HUES64 (cell line): ENCODE measurements around the gene VCAM1. TPM values are rescaled to one million over a fixed set of nuclear protein-coding genes. Genes with fewer than 3 reads are reported as not detected.

Source experiments
- H3K27ac ChIP-seq: 2 replicates; pipeline ENCODE4 v1.7.0; 2013; ENCODE audit warnings: low read depth, low read length, inconsistent platforms
- H3K27me3 ChIP-seq: 2 replicates; pipeline ENCODE4 v1.6.1; 2013; ENCODE audit warnings: mild to moderate bottlenecking, low read length; ENCODE audit not compliant: insufficient read depth
- H3K36me3 ChIP-seq: 2 replicates; pipeline ENCODE4 v1.6.1; 2013; ENCODE audit warnings: mild to moderate bottlenecking, low read length; ENCODE audit not compliant: insufficient read depth
- H3K4me1 ChIP-seq: 2 replicates; pipeline ENCODE4 v1.6.1; 2013; ENCODE audit warnings: mild to moderate bottlenecking, low read length, moderate library complexity; ENCODE audit not compliant: insufficient read depth
- H3K4me3 ChIP-seq: 2 replicates; pipeline ENCODE4 v1.5.1; 2013; ENCODE audit warnings: mild to moderate bottlenecking, low read length, moderate library complexity
- H3K9ac ChIP-seq: 2 replicates; pipeline ENCODE4 v1.6.1; 2013; ENCODE audit warnings: mild to moderate bottlenecking, low read depth, low read length
- H3K9me3 ChIP-seq: 2 replicates; pipeline ENCODE4 v1.6.1; 2013; ENCODE audit warnings: low read depth, low read length; ENCODE audit not compliant: insufficient read depth
- WGBS: fragments of 150-250, 120-280 bp; methylation state at CpG from one replicate; pipeline ENCODE4 v1.1.7; 2013; ENCODE audit warnings: missing lambda C conversion rate; 5-methylcytosine and 5-hydroxymethylcytosine counted together
- polyA plus RNA-seq, 2 experiments: library from polyadenylated mRNA; stranded (reverse); fragments of 50-300 nt; gene quantifications; one replicate each; pipeline ENCODE4 v1.2.3, GENCODE V29; 2013

Gene VCAM1, protein sequence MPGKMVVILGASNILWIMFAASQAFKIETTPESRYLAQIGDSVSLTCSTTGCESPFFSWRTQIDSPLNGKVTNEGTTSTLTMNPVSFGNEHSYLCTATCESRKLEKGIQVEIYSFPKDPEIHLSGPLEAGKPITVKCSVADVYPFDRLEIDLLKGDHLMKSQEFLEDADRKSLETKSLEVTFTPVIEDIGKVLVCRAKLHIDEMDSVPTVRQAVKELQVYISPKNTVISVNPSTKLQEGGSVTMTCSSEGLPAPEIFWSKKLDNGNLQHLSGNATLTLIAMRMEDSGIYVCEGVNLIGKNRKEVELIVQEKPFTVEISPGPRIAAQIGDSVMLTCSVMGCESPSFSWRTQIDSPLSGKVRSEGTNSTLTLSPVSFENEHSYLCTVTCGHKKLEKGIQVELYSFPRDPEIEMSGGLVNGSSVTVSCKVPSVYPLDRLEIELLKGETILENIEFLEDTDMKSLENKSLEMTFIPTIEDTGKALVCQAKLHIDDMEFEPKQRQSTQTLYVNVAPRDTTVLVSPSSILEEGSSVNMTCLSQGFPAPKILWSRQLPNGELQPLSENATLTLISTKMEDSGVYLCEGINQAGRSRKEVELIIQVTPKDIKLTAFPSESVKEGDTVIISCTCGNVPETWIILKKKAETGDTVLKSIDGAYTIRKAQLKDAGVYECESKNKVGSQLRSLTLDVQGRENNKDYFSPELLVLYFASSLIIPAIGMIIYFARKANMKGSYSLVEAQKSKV
- polyA plus RNA-seq (2013, experiment 1 of 2): 0.85 TPM
- polyA plus RNA-seq (2013, experiment 2 of 2): 0.89 TPM

DNA sequence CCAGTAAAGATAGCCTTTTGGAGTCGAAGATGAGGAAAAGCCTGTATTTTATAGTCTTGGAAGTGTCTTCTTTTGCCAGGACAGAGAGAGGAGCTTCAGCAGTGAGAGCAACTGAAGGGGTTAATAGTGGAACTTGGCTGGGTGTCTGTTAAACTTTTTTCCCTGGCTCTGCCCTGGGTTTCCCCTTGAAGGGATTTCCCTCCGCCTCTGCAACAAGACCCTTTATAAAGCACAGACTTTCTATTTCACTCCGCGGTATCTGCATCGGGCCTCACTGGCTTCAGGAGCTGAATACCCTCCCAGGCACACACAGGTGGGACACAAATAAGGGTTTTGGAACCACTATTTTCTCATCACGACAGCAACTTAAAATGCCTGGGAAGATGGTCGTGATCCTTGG lies at the start of gene VCAM1:
VCAM1 (plus strand) TSS at position 253 of the 400 bp plus-strand sequence; CDS start at position 372, 119 bp downstream.
- WGBS: 28% methylated on average over 7 of the region's 7 CpGs

DNA sequence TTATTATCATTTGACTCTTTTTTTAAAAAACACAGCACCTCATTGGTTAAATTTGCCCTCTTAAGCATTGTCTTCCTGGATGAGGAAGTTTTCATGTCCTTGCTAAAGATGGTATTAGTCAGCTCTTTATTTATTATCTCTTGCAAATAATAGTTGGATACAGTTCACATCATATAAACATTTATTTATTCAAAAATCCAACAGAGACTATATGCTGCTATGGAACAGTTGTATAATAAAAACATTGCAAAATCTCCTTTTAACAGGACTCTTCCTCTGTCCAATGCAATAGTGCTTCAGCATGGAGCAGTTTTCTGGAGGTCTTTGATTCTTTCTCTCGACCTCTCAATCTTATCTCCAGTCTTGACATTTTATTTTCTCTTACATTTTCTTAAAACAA lies 49.5 kb upstream of the VCAM1 start:
- Histone ChIP-seq H3K4me3 (no peak overlapping the region), H3K9me3 (peaks cover 10% of the 10 kb centered on the region; the same call in 1 of the 2 replicates), H3K4me1 (no peaks in the 10 kb centered on the region), H3K36me3 (no peaks in the 10 kb centered on the region), H3K27me3 (no peaks in the 10 kb centered on the region), H3K9ac (no peak overlapping the region), H3K27ac (no peak overlapping the region)
- 88% methylated on average over 1 of the region's 1 CpG for WGBS

More for the DNA sequence above, at the start of gene VCAM1:
- Histone ChIP-seq H3K36me3 (no peaks in the 10 kb centered on the region), H3K4me3 (no peak within 1 kb of the TSS; the same call in 1 of the 2 replicates), H3K27ac (no peak within 1 kb of the TSS), H3K27me3 (no peaks in the 10 kb centered on the region), H3K9me3 (no peaks in the 10 kb centered on the region), H3K4me1 (peaks cover 6% of the 10 kb centered on the region; the same call in 1 of the 2 replicates), H3K9ac (peak within 1 kb of the TSS; percentile 33; the same call in 1 of the 2 replicates)

DNA sequence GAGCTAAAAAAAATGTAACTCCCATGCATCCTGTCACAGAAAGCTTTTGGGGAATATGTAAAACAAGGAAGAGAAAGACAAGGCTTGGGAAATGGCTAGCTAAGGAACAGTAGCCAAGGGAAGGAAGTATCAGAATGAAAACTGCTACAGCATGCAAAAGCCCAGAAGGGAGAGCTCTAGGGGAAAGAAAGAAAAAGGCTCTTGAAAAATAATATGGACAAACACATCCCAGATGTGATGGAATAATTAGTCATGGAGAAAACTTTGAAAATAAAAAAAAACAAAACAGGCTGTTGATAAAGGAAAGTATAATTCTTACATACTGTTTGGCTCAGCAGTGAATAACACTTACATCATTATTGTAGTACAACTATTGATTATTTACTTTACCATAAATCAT lies 47.9 kb upstream of the VCAM1 start:
- Histone ChIP-seq H3K9ac (no peak overlapping the region), H3K27me3 (no peaks in the 10 kb centered on the region), H3K36me3 (no peaks in the 10 kb centered on the region), H3K4me3 (no peak overlapping the region), H3K4me1 (no peaks in the 10 kb centered on the region), H3K27ac (no peak overlapping the region), H3K9me3 (peaks cover 10% of the 10 kb centered on the region; the same call in 1 of the 2 replicates)

DNA sequence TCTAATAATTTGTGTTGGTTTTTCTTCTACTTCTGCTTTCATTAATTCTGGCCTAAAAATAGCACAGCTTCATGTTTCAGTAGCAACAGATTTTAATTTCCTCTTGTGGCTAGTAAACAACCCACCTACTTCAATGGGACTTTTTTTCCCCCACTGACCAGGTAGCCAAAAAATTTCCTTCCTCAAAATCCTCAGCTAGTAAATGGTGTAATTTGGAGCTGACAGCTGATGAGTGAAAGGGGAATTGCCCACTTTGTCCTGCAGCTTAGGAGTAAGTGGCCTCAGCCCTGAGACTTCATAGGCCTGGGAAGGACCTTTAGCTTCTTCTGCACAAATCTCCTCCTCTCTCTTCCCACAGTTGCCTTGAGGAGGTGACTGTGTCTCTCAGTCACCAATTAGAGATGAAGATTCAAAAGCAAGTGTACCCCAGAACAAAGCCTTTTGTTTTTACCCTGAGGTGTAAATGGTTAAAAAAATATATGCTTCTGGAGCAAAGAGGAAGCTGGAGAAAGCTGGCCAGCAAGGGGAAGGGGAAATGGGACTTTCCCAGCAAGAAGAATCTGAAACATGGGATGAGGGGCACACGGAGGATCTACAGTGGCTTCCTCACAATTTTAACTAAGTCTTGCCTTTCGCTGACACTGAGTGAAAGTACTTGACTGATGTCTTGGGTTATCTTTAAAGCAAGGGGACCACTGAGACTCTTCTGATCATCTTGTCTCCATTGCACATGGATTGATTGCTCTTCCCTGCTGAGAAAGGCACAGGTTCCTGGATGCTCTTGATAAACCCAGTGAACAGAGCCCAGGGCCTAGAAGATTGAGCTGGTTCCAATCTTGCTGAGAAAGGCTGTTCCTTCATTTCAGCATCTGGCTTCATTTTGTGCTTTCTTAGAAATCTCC lies 35.8 kb upstream of the VCAM1 start:
- Histone ChIP-seq H3K27me3 (no peaks in the 10 kb centered on the region), H3K9ac (no peak overlapping the region), H3K4me1 (no peaks in the 10 kb centered on the region), H3K27ac (no peak overlapping the region), H3K9me3 (no peaks in the 10 kb centered on the region; the same call in 1 of the 2 replicates), H3K36me3 (no peaks in the 10 kb centered on the region), H3K4me3 (no peak overlapping the region)
- 96% methylated on average over 2 of the region's 2 CpGs for WGBS

DNA sequence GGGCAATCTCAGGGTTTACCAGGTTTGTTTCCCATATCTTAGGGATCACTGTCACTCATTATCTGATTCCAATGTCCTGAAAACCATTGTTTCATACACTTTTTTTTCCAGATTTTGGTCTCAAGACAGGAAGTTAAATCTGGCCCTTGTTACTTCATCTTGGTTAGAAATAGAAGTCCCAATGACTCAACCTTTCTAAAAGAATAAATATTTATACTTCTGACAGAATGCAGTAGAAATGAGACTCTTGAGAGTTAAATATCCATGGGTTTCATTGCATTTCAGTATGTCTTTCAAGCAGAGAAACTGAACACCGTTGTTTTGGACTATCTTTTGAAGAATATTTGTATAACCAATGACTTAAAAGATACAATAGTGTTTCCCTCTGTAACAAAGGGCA lies 19.8 kb upstream of the VCAM1 start:
- Histone ChIP-seq H3K9me3 (no peaks in the 10 kb centered on the region), H3K4me1 (no peaks in the 10 kb centered on the region), H3K4me3 (no peak overlapping the region), H3K36me3 (no peaks in the 10 kb centered on the region), H3K9ac (no peak overlapping the region), H3K27ac (no peak overlapping the region), H3K27me3 (no peaks in the 10 kb centered on the region)
- WGBS: 100% methylated on average over 1 of the region's 1 CpG

DNA sequence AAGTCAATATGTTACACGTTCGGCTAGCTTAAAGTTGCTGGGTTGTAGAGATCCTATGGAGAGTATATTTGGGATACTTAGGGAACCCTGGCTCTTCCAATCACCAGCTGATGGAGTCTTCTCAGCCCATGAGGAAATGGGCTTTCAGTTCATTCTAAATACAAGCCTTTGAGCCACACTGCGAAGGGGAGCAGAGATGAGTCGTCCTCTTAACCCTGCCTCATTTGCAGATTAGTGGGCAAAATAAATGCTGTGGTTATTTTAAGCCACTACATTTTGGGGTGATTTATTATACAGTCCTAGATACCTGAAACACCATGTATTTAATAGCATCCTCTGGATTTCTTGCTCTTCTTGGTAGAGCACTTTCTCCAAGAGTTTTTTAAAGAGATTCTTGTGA lies 19.0 kb upstream of the VCAM1 start:
- H3K27ac ChIP-seq: no peak overlapping the region
- WGBS: 91% methylated on average over 4 of the region's 4 CpGs

DNA sequence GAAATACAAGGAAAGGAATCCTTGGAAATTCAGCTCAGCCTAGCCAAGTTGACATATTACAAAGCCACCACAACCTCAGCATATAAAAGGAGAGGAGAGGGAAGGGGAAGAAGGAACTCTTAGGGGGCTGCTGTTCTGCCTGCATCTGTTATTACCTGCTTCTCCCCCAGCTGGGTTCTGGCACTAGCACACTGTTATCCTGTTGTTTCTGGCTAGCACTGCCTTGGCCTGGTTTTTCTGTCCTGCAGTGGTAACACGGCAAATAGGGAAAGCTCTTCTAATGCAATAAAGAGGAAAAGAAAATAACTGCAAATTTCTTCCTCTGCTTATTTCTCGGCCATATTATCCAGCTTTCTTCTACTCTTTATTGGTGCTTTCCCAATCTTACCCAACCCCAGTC lies 16.5 kb upstream of the VCAM1 start:
- no peak overlapping the region for H3K27ac ChIP-seq
- WGBS: 88% methylated on average over 2 of the region's 2 CpGs
- H3K27me3 ChIP-seq: no peaks in the 10 kb centered on the region
- no peak overlapping the region for H3K9ac ChIP-seq
- no peaks in the 10 kb centered on the region for H3K9me3 ChIP-seq
- no peaks in the 10 kb centered on the region for H3K4me1 ChIP-seq
- no peaks in the 10 kb centered on the region for H3K36me3 ChIP-seq
- H3K4me3 ChIP-seq: no peak overlapping the region

More for the DNA sequence above, 19.0 kb upstream of the VCAM1 start:
- H3K9me3 ChIP-seq: no peaks in the 10 kb centered on the region
- H3K36me3 ChIP-seq: no peaks in the 10 kb centered on the region
- H3K9ac ChIP-seq: no peak overlapping the region
- no peaks in the 10 kb centered on the region for H3K4me1 ChIP-seq
- H3K4me3 ChIP-seq: no peak overlapping the region
- no peaks in the 10 kb centered on the region for H3K27me3 ChIP-seq

DNA sequence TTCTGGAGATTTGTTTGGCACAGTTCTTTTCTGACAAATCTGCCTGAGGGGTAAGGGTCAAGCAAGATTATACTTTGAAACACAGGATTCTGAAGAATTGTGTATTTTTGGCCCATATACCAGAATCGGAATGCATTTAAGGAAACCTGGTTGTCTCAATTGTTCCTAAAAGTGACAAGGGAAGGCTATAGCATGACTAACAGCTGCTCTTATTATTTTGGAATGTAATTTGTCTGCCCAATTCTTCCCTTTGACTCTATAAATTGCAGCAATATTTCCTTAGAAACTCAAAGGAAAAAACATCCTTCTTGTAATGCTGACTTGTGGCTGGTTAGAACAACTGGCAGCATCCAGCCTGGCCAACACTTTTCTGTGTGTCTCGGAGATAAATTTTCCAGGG lies 15.8 kb upstream of the VCAM1 start:
- 94% methylated on average over 2 of the region's 2 CpGs for WGBS
- Histone ChIP-seq H3K27ac (no peak overlapping the region), H3K27me3 (no peaks in the 10 kb centered on the region), H3K4me1 (no peaks in the 10 kb centered on the region), H3K9ac (no peak overlapping the region), H3K4me3 (no peak overlapping the region), H3K36me3 (no peaks in the 10 kb centered on the region), H3K9me3 (no peaks in the 10 kb centered on the region)

DNA sequence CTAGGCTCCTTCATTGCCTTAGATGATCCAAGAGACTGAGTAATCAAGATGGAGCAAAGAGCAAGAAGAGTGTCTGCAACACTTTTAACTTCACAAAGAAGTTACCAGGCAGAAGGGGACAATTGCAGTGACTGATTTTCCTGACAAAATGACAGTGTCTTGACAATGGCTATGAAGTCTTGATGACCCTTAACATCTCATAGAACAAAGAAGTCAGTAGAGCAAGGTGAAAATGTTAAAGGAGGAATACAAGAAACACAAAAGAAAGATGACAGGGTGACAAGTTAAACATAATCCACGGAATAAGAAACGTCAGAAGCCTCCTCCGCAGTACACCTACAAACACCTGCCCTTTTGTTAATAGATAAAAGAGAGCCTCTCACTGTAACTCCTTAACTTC lies 15.1 kb upstream of the VCAM1 start:
- no peak overlapping the region for H3K27ac ChIP-seq
- H3K9me3 ChIP-seq: no peaks in the 10 kb centered on the region
- no peaks in the 10 kb centered on the region for H3K27me3 ChIP-seq
- H3K4me1 ChIP-seq: no peaks in the 10 kb centered on the region
- no peaks in the 10 kb centered on the region for H3K36me3 ChIP-seq
- H3K9ac ChIP-seq: no peak overlapping the region
- H3K4me3 ChIP-seq: no peak overlapping the region
- no CpG with 5 or more reads among the region's 3 CpGs for WGBS

DNA sequence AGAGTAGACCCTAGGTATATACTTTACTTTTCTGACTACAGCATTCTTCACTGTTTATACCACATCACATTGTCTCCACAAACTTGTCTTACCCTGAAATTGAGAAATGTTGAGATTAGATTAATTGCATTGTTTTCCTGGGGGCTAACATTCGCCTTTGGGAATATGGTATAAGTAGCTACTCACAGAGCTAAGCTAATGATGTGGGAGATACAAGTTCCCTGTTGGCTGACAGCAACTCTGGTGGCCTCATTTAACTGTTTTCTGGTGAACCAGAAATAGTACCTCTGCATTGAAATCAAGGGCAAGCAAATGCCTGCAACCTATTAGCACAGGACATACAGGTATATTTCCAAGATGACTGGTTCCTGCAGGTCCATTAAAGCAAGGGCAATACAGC lies 13.2 kb upstream of the VCAM1 start:
- WGBS: 88% methylated on average over 1 of the region's 1 CpG
- no peaks in the 10 kb centered on the region for H3K27me3 ChIP-seq

More for the DNA sequence above, 13.2 kb upstream of the VCAM1 start:
- Histone ChIP-seq H3K27ac (no peak overlapping the region), H3K9ac (no peak overlapping the region), H3K4me3 (no peak overlapping the region), H3K9me3 (no peaks in the 10 kb centered on the region), H3K36me3 (no peaks in the 10 kb centered on the region), H3K4me1 (no peaks in the 10 kb centered on the region)
